Left colon (tissue), 2 donors: Measurements from ENCODE around the gene SDCCAG8. TPM values are rescaled to one million over a fixed set of nuclear protein-coding genes. Genes with fewer than 3 reads are reported as not detected.

Experiments used
- ATAC-seq: fragments of 200-7000 bp; cut with Tn5 transposase; one replicate; pipeline ENCODE4 v1.9.1; 2020; ENCODE audit warnings: mild to moderate bottlenecking, moderate library complexity
- DNase-seq, 2 donors: peaks; one replicate each; pipeline ENCODE4 v3.0.0-alpha.2; 2020
- intact Hi-C, 2 donors: fragments of 100-400 bp; cut with DNase I in 1 of 2; cut with micrococcal nuclease in 1 of 2; formaldehyde crosslinking; loops; one replicate each; pipeline versions ENCODE4 v1.11.2 to v1.14.0; 2022; cut with DNase I, micrococcal nuclease
- total RNA-seq, 2 donors: library from RNA; stranded (reverse); fragmentation: NEBNext Ultra II Directional; extraction: Animal tissue kit (Norgen Biotek cat#: 25700); gene quantifications; one replicate each; pipeline ENCODE4 v1.2.1, GENCODE V29; 2021
- donor health status: DM: no; HTN: no; CAD: no.
- donor health status: DM: yes; HTN: yes; CAD: no.

SDCCAG8 gene
- total RNA-seq, 2 donors from 2014 or later, result 21.9 to 28.7 TPM

DNA sequence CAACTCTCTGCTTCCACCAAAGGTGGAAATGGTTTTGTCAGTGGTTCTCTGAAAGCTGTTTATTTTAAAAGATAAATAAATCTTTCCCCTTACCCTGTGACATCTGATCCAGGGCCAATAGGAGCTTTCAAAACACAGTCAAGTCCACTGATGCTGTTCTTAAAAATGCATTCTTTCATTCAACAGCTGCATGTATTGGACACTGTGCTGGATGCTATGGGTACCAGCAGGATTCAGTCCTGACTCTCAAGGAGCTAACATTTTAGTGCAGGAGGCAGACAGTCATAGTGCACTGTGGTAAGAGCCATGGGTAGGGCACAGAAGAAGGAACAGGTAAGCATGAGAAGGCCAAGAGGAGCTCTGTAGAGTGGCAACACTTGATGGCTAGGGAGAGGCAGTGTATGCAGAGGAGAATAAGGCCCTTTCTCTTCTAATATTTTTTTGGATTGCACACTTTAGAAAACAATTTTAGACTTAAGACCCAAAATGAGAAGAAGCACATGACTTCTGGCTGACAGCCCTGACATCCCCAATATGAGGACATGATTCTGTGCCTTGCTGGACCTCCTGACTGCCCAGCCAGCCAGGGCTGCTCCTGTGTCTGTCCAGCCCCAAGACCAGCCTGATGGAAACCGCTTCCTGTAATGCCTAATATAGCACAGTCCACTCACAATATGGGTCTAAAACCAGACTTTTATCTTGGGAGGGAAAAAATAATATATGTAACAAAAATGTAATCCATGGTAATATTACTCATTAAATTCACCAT is 207.3 kb downstream of the SDCCAG8 start:
- intact Hi-C loops, result no loop called here

DNA sequence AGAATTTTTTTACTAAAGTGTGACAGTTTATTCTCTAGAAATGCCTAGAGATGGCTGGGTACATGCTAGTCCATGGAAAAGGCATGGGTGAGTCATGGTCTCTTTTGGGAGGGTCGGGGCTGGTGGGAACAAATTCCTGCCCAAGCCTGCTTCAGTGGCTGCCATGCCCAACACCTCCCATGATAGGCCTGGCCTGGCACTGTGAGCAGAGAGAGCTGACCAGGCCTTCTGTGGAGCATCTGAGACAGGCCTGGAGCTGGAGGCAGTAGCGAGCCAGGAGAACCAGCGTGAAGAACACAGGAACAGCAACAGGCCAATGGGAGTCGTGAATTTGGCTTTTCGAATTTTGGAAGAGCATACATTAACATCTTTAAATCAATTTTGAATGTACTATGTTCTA is 209.2 kb downstream of the SDCCAG8 start:
- ATAC-seq, result no peak

More for the DNA sequence above, 207.3 kb downstream of the SDCCAG8 start:
- no peak for ATAC-seq
- DNase-seq, result no peak

DNA sequence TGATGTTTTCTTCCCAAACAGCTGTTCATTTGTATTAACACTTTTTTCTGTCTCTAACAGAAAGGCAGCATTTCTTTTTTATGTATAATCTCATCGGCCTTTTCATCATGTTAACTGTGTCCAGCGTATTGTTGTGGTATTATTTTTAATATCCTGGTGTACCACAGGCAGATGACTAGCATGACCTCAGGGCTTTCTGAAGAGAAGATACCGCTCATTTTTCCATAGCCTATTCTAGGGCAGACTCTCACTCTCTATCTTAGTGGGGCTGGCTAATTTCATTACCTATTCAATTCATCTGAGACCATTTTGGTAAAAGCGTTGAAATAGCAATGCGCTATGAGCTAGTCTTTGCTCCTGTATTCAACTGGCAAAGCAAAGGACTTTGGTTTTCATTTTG is 209.9 kb downstream of the SDCCAG8 start:
- intact Hi-C loops, result no loop called here
- DNase-seq (no peak), ATAC-seq (no peak)

More for the DNA sequence above, 209.2 kb downstream of the SDCCAG8 start:
- intact Hi-C loops, result no loop called here
- DNase-seq, result no peak

DNA sequence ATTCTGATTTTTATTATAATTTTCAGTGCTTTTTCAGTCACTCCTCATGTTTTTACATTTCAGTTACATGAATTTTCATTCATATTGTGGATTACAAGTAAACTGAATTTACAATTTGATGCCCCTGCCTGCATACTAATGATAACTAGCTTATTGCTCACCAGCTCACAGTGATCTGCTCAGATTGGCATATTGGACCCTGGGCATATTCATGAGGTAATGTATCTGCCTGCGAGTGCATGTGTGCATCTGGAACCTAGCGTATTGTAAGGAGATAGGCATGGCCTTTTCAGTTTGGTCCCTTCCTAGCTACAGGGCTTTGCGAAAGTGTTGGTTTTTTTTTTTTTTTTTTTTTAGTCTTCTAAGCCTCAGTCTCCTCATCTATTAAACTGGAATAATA is 213.7 kb downstream of the SDCCAG8 start:
- no peak for ATAC-seq
- intact Hi-C loops, result no loop called here

DNA sequence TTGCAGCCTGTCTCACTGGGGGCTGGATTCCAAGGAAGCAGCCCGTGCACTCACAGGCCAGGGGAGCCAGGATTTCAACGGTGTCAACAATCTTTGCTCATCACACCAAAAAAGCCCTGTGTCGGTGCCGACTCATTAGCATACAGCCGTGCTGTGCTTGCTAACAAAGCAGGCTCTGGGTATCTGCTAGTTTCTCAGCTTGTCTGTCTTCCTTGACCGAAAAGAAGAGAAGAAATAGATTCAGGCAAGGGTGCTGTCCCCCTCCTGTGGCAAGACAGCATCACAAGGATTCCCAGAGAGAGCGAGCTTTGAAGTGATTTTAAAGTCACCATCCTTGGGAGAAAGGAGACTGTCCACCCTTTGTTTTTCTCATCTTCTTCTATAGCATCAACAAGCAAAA is 214.7 kb downstream of the SDCCAG8 start:
- DNase-seq (no peak), ATAC-seq (no peak)
- intact Hi-C loops, result no loop called here

More for the DNA sequence above, 213.7 kb downstream of the SDCCAG8 start:
- no peak for DNase-seq

DNA sequence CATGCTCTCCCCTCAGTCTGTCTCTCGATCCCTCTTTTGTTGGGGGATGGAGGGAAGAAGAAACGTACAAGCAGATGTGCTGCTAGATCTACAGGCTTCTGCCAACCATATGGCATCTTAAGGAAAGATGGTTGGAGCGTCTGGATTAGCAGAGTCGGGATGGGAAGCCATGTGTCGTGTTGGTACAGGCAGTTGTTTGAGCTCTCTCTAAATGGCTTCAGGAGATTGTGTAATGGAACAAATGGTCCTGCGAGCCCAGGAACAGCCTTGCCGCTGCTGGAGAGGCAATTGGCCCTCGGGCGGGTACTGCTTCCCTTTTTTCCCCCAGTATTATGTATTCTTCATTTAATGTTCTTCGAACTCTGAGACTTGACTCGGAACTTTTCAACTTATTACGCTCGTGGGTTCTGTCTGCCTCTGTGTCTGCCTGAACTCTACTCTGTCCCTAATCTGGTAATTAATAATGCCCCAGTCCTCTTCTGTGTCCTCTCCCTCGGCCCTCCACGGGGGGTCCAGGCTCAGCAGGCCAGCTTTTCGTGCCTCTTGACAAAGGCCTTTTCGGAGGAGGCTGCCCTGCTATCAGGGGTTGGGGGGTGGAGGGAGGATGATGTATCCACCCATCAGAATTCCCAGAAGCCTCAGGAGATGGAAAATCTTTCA is 215.3 kb downstream of the SDCCAG8 start:
- DNase-seq, result no peak
- no peak for ATAC-seq
- intact Hi-C loops, result no loop called here

DNA sequence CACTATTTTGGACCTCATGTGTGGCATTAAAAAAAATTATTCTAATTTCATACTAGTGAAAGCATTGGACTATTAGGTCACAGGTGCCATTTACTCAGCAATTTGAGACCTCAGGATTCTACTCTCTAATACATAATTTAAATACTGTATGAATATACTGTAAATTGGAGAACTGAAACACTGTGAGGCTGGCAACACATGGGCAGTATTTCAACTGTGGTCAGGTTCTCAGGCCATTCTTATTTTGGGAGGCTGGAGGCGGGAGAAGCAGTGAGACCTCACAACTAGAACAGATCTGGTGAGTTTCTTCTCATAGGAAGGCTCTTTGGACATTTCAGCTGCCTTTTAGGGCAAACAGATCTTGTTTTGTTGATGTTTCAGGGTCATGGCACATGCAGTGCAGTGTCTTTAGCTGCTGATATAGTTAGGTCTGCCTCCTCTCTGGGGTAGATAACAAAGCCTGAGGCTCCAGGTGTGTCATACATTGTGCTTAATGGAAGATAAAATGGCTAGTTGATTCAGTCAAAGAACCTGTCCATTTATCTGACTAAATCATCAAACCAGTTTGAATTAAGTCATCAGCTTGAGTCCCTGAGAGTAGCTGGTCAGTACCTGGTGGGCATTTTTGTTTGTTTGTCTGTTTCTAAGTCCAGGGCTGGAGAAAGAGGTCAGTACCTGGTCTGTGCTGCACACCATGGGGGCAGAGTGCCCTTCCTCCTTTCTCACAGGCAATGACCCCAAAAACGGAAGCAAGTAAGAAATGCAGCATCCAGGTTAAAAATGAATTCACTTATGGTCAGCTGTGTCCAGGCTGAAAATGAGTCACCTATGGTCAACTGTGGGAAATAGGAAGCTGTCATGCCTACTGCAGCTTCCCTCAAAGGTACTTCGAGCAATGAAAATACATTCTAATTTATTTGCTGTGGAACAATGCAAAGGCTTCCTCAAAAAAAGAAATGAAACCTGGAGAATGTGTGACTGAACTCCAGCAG is 216.2 kb downstream of the SDCCAG8 start:
- ATAC-seq, result peak; percentile 22
- no peak for DNase-seq
- intact Hi-C loops, result no loop called here

DNA sequence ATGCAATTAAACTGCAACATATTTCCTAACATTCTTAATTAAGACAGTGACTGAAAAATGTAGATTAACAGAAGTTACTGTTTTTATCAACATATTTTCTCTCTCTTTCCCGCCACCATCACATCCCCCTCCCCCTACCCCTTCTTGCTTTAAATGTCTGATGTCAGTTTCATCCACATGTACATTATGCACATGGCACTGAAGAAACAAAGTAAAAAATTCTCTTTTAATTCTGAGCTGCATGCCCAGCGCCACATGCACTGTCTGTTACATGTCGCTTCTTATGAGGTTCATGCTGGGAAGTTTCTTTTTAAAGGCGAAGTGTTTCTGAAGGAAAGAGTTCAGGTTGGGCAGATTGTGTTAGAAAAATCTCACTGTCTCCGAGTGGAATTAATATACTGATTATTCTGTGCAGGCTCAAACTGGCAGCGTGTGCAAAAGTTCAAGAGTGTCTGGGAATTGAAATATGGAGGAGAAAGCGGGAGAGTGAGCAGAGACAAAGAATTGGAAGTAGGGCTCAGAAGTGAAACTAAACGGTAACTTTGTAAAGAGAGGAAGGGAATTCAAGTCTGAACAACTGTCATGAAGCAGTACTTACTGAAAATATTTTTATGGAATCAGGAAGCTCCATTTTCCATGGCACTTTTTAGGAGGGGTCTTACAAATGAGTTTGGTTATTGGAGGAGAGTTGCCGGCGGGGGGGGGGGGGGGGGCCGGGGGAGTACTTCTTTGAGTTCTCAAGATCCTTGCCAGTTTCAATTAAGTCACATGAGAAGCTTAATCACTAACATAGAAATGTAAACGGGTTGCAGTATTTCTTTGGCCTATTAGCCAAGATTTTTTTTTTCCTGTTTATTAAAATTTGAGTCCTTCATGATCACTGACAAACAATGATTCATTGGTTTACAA is 217.6 kb downstream of the SDCCAG8 start:
- no peak for DNase-seq
- intact Hi-C loops, result no loop called here
- ATAC-seq, result no peak

DNA sequence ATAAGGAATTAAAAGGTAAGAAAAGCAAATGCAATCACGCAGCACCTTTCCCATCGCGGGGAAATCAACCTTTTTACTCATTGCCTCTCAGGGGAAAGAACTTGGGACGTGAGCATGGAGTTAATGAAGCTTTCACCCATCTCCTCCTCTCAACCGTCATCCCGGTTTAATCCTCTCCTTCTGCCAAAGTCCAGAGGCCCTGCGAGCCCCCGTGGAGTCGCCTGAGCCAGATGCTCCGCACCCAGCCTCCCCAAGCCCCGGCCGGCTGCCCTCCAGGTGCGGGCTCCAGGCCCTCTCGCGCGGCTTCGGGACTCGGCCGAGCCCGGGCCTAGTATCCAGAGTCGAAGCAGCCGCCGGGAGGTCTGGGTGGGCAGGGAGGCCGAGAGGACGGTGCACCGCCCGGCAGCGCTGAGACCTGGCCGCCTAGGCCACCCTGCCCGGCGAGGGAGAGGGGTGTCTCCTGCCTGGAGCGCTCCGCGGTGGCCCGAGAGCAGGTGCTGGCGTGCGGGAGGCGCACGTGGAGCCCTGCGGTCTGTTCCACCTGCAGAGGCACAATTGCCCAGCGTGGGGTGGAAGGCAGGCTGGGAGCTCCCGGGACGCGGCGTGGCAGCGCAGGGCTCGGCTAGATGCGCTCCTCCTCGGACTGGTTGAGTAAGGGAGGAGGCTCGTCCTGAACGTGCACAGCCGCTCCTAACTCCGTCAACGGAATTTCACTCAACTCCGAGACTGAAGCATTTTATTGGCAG is 218.5 kb downstream of the SDCCAG8 start:
- ATAC-seq, result no peak
- intact Hi-C loops, result no loop called here
- no peak for DNase-seq

DNA sequence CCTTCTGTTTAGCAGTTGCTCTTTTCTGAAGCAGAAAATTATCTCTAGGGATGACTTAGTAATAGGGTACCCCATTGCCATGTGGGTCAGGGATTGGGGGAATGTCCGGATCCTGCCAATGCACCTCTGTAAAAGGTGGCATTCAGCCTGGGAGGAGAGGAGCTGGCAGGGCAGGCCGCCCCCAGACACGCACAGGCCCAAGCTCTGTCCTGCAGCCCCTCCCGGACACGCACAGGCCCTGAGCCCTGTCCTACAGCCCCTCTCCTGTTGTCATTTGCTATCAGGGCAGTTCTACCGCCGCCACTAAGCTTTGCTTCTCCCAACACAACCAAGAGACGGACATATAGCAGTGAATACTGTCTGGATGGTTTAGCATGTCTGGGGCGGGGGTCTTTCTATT is 219.1 kb downstream of the SDCCAG8 start:
- ATAC-seq, result no peak
- intact Hi-C loops, result no loop called here
- DNase-seq, result no peak

DNA sequence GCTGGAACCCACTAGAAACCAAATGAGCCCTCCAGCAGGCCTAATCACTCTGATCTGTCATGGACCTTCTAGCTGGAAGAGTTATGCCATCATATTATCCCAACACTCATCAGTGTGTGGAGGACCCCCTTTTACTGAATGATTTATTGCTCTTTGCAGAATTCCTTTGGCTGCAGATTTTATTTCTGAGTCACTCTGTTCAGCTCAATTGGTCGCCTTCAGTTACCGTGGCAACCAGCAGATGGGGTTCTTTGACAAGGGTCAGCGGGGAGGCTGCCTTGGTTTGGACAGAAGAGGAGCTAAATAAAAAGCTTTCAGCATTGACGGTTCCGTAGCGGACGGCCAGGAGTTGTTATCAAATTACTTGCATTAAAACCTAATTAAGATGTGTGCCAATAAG is 220.1 kb downstream of the SDCCAG8 start:
- intact Hi-C loops, result no loop called here
- ATAC-seq (no peak), DNase-seq (no peak)

DNA sequence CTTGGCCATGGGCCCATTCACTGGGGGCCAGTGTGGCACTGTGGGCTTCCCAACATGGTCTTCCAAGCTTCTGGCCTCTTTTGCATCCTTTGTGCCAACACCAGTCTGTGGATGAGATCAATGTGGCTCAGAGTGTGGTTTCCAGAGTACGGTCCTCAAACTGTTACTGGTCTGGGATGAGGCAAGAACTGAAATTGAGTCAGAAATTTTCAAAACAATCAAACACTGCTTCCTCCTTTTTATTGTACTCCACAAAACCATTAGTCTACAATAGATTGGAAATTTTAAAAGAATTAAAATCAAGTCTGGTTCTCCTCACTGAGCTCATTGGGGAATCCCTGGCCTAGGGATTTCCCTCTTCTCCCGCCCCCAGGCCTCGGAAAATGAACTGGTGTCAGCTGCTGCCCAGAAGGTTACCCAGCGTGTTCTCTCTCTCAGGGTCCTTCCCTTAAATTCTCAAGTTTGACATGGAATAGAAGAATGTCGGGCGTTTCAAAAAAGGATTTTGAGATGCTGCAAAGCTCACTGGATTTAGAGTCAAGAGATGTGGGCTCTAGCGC is 222.0 kb downstream of the SDCCAG8 start:
- intact Hi-C loops, result no loop called here
- DNase-seq (no peak), ATAC-seq (no peak)

DNA sequence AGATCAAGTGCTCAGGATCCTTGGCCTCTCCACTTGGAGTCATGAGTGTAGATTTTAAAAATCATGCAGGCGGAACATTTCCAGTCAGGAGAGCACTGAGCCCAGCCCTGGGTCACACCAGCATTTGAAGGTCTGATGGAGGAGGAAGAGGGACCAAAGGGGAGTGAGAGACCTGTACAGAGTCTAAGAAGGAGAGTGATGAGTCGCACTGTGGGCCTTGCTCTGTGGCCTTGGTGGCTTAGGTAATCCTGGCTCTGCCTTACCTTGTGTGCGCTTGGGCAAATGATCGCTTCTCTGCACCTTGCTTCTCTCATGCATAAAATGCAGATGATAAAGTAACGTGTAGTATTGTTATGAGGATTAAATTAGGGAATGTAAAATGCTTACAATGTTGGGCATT is 225.3 kb downstream of the SDCCAG8 start:
- DNase-seq (no peak), ATAC-seq (no peak)
- intact Hi-C loops, result no loop called here

DNA sequence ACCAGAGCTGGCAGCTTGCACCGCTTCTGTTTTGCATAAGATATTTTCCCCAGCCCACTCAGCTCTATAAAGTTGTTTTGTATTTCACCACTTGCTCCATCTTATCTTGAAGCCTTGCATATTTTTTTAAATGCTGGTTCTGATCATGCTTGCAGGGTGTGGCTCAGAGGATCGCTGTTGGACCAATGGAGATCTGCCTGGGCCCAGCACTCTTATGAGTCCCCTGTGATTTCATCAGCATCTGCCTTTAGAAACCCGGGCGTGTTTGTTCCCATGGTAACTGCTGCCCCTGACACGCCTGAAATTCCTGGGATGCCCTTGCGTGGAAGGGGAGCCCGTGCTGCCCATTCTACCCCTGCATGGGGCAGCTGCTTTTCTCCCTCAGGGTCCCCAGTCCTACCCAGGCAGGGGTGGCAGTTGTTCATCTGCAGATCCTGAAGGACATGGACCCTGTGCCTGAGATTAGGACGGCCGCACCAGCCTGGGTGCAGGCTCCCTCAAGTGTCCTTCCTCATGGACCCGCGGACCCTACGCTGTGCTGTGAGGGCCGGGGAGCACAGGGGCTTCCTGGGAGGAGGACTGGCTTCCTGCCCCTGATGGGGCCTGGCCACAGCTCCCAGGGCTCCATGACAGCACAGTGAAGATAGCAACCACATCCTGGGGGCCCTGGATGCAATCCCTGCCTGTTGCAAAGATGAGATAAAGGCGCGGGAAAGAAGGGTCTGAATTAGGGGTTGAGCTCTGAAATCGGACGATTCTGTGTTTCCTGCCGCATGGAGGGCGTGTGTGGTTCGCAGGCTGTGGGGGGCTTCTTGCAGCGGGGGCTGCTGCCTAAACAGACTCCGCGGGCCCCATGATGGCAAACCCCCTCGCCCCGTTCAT is 226.5 kb downstream of the SDCCAG8 start:
- intact Hi-C loops, result no loop called here
- DNase-seq, result no peak
- no peak for ATAC-seq

DNA sequence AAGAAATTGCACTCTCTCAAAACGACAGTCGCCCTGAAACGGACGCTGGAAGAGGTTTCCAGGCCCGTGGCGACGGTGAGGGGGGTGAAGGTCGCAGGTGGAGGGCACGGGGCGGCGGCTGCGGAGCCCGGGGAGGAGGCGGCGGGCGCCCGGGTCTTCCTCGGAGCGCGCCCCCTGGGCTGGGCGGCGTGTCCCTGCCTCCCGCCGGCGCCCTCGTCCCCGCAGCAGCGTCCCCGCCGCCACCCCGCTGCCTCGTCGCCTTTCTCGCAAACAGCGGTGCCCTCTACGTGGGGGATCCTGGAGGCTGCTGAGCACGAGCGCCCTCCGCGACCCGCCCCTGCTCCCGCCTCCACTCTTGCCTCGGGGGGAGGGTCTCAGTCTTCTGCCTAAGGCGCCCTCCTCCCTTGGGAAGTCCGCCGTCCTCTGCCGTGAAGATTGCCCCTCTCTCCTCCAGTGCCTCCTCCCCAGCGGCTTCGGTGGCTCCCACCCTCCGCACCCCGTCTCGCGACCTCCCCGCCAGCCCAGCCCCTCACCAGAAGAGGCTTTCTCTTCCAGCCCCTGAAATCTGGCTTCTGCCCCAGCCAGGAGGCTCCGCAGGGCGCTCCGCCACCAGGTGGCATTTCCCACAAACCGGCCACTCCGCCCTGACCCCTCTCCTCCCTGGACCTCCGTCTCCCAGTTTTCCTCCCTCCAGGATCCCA is 227.4 kb downstream of the SDCCAG8 start:
- DNase-seq, result no peak
- no peak for ATAC-seq
- intact Hi-C loops, result no loop called here

DNA sequence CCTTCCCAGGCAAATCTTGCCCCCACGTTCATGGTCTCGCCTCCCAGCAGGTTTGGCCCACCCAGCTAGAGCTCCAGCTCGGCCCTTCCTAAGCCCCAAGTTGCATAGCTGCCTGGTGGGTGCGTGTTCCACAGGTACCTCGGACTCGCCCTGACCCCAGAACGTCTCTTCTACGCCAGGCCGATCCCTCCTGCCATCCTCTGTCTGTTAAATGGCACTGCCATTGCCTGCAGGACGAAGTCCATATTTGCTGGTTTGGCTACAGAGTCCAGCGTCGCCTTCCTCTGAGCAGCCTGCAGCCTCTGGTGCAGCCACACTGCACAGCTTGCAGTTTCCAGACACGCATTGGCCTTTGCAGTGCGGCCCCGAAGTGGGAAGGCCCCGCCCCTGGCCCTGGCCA is 228.1 kb downstream of the SDCCAG8 start:
- ATAC-seq (no peak), DNase-seq (no peak)
- intact Hi-C loops, result no loop called here
